HG03575 (cell line): Measurements from ENCODE around the gene MC1R.
"Not testable (repeated sequence)": the region's sequence is repeated elsewhere in the genome, so short reads cannot be mapped to it uniquely, and the experiment has no call there.

Source experiments
- ATAC-seq: cut with Tn5 transposase; IDR thresholded peaks from one replicate; pipeline ENCODE4 v1.9.1; 2021; ENCODE audit not compliant: unreplicated experiment, insufficient number of reproducible peaks, low FRiP score; ENCODE audit errors: extremely low read depth

Gene MC1R

DNA sequence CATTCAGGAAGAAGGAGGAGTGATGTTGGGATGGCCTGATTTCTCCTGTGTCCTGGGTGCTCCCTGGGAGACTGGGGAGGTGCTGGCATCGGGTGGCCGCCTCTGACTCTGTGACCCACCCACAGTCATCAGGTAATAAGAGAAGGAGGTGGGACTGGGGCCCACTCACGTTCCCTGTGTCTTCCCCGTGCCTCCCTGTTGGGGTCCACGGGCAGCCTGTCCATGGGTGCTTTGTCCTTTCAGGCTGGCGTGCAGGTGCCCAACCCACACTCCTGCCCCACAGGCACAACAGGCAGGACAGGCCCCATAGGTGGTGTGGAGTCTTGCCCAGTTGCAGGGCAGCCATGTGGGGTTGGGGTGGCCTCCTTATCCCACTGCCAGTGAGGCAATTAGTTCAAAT, 33.9 kb downstream of the MC1R start:
- no peak for ATAC-seq

DNA sequence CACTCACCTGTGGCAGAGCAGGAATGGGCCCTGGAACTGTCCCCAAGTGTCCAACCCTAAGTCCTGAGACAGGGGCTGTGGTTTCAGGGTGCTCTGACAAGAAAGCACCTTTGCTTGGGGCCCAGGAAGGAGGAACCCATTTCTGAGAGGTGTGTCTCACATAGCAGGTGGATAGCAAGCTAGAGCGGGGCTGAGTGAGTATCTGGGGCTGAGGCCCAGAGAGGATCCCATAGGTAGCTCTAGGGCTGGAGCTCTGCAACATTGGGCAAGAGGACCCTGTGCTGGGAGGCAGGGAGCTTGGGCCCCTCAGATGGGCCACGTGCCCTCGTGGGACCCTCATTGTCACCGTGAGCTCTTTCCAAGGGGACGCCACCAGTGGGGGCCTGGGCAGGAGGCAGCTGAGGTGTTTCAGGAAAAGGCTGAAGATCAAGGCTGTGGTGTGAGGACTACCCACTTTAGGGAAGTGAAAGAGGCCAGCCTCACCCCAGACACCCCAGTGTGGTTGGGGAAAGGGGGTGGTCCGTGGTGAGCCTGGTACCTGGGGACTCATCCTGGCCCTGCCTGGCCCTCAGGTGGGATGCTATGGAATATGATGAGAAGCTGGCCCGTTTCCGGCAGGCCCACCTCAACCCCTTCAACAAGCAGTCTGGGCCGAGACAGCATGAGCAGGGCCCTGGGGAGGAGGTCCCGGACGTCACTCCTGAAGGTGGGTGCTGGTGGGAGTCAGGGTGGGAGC, 35.2 kb downstream of the MC1R start:
- no peak for ATAC-seq

DNA sequence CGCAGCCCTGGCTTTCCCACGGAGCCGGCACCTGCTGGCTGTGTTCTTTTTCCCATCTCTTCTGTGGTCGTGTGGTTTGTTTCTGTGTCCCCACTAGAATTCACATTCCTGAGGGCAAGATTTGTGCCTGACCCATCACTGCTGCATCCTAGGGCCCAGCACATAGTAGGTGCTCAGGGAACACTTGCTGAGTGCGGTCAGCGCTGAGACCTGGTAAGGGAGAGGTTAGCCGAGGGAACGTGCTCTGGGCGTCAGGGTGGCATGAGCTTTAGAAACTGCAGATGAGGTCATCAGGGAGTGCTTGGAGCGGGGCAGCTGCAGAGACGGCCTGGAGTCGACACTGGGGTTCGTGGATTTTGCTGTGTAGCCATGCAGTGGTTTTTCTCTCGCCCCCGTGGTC, 35.8 kb downstream of the MC1R start:
- no peak for ATAC-seq

DNA sequence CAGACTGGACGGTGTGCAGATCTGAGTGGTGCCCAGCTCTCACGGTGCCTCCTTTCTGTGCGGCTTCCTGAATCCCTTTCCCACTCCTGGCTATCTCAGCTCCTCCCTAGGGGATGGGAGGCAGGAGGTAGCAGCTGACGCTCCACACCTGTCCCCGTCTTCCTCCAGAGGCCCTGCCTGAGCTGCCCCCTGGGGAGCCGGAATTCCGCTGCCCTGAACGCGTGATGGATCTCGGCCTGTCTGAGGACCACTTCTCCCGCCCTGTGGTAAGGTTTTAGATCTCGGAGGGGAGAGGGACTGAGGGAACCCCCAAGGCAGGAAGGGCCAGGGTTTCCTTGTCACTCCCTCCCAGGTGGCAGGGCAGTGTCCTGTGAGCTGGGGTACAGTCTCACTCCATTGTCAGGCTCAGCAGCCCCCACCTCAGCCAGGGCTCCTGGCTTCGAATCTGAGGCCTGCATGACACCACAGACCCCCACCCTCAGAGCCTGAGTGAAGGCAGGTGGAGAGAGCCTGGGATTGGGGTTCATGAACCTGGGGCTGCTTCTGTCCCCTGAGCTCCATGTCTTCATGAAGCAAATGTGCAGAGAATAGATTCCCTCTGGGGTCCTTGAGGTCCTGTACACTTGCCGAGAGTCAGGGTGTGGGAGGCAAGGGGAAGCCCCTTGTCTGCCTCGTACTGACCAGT, 36.5 kb downstream of the MC1R start:
- no peak for ATAC-seq

DNA sequence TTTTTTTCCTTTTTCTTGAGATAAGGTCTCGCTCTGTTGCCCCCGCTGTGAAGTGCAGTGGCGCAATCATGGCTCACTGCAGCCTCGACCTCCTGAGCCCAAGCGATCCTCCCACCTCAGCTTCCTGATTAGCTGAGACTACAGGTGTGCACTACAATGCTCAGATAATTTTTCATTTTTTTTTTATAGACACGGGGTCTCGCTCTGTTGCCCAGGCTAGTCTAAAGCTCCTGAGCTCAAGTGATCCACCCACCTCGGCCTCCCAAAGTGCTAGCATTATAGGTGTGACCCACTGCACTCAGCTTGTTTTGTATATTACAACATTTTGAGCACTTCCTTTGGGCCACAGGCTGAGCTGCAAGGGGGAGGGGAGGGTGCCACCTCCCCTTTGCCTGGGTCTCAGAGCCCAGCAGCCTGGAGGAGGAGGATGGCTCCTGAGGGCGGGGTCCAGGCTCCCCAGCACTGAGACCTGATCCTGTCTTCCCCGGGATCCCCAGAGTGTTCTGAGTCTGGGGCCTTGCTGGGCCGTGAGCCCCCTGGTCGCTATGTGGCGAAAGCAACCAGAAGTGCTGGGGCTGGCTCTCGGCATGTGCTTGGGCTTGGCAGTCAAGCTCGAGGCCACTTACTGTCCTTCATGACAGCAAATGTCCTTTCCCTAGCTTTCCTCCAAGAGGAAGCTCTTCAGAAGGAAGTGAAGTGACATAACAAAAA, 38.0 kb downstream of the MC1R start:
- no peak for ATAC-seq

DNA sequence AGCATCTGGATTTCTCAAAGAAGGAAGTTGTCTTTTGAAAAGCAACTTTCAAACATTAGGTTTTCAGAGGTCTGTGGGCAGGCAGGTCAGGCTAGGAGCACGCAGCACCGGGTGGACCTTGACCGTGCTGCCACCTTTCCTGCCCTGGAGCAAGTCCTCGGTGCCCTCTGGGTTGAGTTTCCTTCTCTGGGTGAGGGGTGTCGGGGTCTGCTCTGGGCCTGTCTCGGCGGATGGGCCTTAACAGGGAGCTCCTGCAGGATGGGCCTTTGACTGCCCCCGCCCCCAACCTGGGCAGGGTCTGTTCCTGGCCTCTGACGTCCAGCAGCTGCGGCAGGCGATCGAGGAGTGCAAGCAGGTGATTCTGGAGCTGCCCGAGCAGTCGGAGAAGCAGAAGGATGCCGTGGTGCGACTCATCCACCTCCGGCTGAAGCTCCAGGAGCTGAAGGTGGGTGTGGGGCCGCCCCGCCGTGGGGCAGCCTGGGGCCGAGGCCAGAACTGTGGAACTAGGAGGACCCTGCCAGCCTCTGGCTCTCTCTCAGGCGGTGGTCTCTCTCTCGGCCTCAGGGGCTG, 38.6 kb downstream of the MC1R start:
- ATAC-seq, result no peak

DNA sequence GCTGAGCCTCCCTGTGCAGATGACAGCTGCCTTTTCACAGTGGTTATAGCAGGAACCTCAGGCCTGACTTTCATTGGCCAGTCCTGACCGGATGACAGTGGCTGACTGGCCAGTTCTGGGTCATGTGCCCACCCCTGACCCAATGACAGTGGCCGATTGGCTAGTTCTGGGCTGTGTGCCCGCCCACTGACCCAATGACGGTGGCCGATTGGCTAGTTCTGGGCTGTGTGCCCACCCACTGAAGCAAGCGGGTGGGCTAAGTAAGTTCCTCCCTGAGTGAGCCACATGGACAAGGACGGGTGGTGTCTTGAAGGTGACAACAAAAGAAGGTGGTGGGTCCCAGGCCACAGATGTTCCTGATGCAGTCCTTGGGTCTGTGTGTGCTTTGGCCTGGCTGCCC, 39.4 kb downstream of the MC1R start:
- no peak for ATAC-seq

DNA sequence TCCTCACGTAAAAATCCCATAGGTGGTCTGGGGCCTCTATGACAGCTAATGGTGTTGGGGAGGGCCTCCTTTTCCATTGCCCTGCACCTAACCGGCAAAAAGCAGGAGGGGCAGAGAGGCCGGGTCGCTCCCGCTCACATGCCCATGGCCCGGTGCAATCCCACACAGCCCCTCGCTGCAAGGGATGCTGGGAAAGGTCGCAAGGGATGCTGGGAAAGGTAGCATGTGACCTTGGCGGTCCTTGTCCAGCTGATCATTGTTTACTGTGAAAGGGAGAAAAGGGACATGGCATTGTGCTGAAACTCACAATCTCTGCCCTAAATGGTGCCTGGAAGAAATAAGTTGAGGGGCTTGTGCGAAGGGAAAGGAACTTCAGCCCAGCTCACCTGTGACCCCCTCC, 39.9 kb downstream of the MC1R start:
- no peak for ATAC-seq

DNA sequence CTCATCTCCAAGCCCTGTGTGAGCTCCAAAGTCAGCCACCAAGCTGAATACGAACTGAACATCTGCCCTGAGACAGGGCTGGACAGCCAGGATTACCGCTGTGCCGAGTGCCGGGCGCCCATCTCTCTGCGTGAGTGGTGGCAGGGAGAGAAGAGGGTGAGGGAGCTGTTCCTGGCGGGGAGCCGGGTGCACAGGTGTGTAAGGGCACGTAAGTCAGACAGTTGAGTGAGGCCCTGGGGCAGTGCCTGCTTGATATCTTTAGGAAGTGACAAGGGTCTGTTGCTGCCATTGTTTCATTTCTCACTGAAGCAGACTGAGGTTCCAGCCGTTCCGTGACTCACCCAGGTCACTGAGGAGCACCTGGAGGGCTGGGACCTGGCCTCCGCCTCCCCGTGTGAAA, 42.3 kb downstream of the MC1R start:
- ATAC-seq, result no peak

DNA sequence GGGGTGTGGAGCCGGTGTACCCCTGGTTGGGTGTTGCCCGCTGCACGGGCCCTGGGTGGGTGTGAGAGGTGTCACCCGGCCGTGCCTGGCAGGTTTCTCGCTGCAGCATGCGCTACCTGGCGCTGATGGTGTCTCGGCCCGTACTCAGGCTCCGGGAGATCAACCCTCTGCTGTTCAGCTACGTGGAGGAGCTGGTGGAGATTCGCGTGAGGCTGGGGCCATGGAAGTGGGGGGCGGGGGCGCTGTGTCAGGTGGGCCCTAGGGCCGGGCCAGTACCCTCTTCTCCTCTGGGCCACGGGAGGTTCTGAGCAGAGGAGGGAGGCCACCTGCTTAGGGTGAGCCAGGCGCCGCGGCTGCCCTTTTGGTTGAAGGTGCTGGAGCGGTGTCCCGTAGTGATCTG, 43.3 kb downstream of the MC1R start:
- ATAC-seq, result no peak

DNA sequence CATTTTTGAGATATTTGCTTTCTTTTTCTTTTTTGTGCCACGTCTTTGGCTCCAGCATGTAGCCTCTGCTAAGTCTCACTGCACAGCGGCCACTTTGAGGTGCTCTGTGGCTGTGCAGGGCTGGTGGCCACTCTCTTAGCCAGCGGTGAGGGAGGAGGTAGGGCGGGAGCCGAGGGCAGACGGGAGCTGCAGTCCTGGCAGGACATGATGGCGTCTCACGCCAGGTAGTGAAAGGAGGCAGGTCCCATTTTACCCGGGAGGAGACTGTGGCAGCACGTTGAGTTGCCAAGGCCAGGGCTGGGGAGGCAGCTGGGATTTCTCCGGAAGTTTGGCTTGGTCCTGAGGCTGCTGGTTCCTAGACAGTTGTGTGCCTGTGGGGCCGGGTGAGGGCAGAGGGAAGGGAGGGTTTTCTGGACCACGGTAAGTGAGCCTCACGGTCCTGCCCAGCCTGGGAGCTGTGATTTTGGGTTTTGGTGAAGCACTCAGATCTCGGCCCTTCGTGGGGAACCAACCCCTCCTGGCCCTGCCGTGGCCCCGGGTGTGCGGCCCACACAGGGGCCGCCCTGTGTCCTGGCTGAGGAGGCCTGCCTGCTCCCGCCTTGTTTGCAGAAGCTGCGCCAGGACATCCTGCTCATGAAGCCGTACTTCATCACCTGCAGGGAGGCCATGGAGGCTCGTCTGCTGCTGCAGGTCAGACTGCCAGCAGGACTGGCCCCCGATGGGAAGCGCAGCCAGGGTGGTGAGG, 44.3 kb downstream of the MC1R start:
- no peak for ATAC-seq

DNA sequence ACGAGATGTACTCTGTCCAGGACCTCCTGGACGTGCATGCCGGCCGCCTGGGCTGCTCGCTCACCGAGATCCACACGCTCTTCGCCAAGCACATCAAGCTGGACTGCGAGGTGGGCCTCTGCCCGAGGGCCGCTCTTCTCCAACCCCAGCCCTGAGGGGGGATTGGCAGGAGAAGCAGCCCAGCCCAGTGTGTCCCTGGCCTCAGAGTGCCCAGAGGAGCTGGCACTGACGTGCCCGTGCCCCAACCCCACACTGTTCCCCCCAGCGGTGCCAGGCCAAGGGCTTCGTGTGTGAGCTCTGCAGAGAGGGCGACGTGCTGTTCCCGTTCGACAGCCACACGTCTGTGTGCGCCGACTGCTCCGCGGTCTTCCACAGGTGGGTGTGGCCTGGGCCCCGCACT, 45.5 kb downstream of the MC1R start:
- no peak for ATAC-seq

DNA sequence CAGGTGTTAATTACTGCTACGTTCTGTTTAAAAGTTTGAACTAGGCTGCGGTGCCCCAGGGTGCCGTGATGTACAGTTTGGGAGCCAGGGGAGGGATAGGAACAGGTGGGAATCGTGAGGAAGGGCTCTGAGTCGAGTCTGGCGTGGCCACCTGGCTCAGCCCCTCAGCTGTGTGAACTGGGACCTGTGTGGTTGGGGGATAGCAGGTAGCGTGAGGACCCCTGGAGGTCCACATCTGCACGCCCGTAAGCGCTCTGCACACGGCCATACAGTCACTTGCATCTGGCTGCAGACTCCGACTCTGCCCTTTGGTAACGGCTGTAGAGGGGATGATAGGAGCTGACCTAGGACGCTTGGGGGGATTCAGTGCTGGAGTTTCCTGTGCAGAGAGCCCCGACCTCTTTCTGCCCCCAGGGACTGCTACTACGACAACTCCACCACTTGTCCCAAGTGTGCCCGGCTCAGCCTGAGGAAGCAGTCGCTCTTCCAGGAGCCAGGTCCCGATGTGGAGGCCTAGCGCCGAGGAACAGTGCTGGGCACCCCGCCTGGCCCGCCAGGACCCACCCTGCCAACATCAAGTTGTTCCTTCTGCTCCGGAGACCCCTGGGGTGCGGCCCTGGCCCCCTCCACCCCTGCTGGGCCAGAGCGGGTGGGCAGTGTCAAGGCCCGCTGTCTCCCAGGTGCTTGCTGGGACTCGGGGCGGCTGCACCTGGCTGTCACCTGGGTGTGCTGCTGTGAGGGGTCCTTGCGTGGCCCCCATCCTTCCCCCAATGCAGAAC, 47.0 kb downstream of the MC1R start:
- ATAC-seq, result no peak

DNA sequence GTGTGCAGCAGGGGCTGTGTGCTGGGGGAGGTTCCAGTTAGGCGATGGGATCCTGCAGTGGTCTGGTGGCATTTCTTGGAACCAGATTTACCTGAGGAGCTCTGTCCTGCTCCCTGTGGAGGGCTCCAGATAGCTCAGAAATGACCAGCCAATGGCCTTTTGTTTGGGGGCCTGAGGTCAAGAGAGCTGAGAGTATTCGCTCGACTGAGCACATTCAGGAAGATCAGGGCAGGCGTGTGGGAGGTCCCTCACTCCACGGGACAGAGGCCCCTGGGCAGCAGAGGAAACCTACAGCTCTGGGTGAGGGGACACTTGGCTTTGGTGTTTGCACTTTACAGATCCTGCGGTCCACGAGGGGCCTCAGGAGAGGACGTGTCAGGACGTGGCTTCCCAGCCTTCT, 48.1 kb downstream of the MC1R start:
- ATAC-seq, result no peak

DNA sequence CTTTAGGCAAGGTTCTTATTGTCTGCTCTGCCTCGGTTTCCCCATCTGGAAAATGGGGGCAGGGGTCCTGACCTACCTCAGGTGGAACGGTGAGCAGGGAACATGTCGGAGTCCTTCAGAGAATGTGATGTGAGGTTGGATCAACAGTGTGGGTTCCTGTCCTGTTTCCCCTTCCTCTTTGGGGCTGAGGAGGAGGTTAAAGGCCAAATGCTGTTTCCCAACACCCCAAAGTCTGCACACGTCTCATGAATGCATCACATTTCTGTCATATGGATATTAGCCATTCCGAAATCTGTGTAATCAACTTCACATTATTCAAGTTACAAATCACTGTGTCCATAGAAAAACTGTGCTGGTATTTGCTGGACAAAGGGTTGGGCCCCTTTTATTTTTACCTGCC, 48.8 kb downstream of the MC1R start:
- ATAC-seq, result not testable (repeated sequence)

DNA sequence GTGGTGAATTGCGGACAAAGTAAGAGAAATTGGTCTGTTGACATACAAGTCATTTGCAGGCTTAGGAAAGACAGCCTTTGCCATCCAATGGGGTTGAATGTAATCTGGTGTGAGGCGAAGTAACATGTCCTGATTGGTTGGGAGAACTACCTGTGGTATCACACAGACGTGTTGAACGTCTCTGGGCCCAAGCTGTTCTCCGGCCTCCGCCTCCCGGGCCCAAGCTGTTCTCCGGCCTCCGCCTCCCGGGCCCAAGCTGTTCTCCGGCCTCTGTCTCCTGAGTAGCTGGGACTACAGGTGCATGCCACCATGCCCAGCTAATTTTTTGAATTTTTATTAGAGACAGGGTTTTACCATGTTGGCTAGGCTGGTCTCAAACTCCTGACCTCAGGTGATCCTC, 49.4 kb downstream of the MC1R start:
- ATAC-seq, result not testable (repeated sequence)

DNA sequence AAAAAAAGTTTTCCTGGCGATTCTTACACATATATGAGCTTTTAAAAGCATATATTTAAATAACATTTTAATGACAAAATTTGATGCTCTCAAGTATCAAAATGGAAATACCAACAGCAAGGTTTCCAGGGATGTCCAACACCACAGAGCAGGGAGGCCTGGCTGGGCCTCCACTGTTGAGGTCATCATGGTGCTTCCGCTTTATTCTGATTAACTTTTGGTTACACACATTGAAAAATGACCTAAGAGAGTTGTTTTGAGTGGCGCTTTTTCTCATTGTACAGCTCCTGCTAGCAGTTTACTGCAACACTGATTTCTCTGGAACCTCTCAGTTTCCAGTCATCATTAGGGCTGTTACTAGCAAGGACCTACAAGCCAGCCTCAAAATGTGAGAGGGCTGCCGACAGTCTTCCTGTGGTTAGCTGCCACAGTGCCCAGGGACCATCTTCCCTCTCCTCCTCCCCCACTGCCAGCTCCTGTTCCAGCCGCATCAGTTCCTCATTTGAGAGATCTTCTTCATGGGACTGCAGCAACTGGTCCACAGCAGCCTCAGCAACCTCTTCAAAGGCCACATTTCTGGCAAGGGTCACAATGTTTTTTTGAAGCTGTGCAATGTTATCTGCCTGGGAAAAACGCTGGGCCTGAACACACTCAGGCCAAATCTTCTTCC, 51.2 kb downstream of the MC1R start:
- ATAC-seq, result no peak
